ENCODE results near the gene IL12B.

GRCh38 chr5:159330131-159330800 lies at the start of gene IL12B:
- no peak for TF ChIP-seq CTCF (IDR thresholded peaks at IDR 0.05; ENCODE audit: insufficient read depth, low read depth, low read length)
- no peak for TF ChIP-seq EZH2 (IDR thresholded peaks at IDR 0.05; ENCODE audit: insufficient read depth, low read length)
